22Rv1 (cell line): ENCODE measurements around the gene LPIN2.

Source experiments
- CTCF ChIP-seq: fragments of 450-650 bp; IDR thresholded peaks from 2 replicates; pipeline ENCODE4 v1.5.1; 2017; ENCODE audit warnings: mild to moderate bottlenecking
- ZFX ChIP-seq: fragments of 450-650 bp; IDR thresholded peaks from 2 replicates; pipeline ENCODE4 v1.6.1; 2017; ENCODE audit warnings: antibody characterized with exemption, borderline replicate concordance

DNA sequence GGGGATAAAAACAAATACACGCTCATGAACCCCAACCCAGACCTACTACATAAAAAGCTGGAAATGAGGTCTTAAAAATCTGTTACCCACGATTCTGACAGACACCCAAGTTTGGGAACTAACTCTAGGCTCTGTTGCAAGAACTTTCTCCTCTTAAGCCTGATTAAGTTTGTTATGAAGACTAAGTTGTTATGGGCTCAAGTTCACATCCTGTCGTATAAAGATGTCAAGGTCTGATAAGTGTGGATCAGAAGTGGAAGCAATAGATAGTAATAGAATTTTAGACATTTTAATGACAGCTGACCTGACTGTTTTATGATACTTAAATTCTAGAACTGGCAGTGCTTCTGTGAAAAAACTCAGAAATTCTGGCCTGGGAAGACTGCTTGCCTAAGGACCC lies 43.2 kb downstream of the LPIN2 start:
- no peak for TF ChIP-seq CTCF
- no peak for TF ChIP-seq ZFX
